Measurements from ENCODE around the gene WIF1. TPM values are rescaled to one million over a fixed set of nuclear protein-coding genes. Genes with fewer than 3 reads are reported as not detected.

Gene WIF1
- total RNA-seq, 1 donor: not detected

DNA sequence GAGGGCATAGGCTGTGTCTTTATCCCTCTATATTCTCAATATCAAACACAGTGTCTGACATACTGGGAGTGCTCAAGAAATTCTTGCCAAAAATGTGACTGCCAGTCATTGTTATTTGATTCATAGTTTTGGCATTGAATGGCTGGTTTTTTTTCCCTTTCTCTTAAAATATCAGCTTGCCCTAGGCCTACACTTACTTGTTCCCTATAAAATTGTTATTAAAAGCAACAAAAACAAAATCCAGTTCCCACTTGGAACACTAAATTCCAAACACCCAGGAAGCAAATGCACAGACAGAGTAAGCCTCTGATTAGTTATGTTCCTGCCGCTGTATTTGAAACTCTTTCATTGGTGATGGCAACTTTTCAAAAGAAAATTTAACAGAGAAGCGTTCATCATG, 110.7 kb downstream of the WIF1 start:
- DNase-seq (ENCODE audit: insufficient read length, low spot score, missing footprints): no peak
- Histone ChIP-seq H3K27ac (ENCODE audit: low read depth, low read length) (no peak overlapping the region), H3K4me2 (ENCODE audit: insufficient read depth, low read length) (no peak overlapping the region), H2AFZ (ENCODE audit: low read length) (no peak overlapping the region), H3K36me3 (ENCODE audit: insufficient read depth, low read length) (no peaks in the 10 kb centered on the region), H3K9me3 (ENCODE audit: low read depth, low read length) (no peaks in the 10 kb centered on the region), H3K4me3 (ENCODE audit: insufficient read depth, low read length) (no peak overlapping the region), H4K20me1 (ENCODE audit: insufficient read depth, low read length) (no peaks in the 10 kb centered on the region), H3K27me3 (ENCODE audit: insufficient read depth, low read length) (peaks cover 13% of the 10 kb centered on the region), H3K79me2 (ENCODE audit: insufficient read depth, low read length) (no peaks in the 10 kb centered on the region), H3K4me1 (ENCODE audit: insufficient read depth, low read length) (no peaks in the 10 kb centered on the region)
- TF ChIP-seq, protein P1, sequence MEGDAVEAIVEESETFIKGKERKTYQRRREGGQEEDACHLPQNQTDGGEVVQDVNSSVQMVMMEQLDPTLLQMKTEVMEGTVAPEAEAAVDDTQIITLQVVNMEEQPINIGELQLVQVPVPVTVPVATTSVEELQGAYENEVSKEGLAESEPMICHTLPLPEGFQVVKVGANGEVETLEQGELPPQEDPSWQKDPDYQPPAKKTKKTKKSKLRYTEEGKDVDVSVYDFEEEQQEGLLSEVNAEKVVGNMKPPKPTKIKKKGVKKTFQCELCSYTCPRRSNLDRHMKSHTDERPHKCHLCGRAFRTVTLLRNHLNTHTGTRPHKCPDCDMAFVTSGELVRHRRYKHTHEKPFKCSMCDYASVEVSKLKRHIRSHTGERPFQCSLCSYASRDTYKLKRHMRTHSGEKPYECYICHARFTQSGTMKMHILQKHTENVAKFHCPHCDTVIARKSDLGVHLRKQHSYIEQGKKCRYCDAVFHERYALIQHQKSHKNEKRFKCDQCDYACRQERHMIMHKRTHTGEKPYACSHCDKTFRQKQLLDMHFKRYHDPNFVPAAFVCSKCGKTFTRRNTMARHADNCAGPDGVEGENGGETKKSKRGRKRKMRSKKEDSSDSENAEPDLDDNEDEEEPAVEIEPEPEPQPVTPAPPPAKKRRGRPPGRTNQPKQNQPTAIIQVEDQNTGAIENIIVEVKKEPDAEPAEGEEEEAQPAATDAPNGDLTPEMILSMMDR (IDR thresholded peaks at IDR 0.05; ENCODE audit: extremely low read depth, low read depth, low read length): no peak

DNA sequence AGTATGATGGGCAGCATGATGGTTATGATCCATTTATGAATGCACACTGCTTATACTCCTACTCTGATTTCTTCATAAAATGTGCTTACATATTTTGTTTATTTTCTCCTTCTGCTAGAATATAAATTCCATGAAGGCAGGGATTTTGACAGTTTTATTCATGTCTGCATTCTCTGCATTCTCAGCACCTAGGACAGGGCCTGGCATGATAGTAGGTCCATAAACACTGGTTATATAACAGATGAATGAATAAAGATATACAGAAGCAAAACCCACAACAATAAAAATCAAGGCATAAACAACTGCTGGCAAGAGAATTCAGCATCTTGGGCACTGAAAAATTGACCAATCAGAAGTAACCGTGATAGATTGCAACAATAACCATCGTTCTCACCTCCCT, 115.4 kb downstream of the WIF1 start:
- no peaks in the 10 kb centered on the region for H3K9me3 ChIP-seq (ENCODE audit: low read depth, low read length)
- DNase-seq (ENCODE audit: insufficient read length, low spot score, missing footprints): no peak
- no peak overlapping the region for H3K27ac ChIP-seq (ENCODE audit: low read depth, low read length)
- H3K27me3 ChIP-seq (ENCODE audit: insufficient read depth, low read length): peaks cover 13% of the 10 kb centered on the region
- no peaks in the 10 kb centered on the region for H3K79me2 ChIP-seq (ENCODE audit: insufficient read depth, low read length)
- no peaks in the 10 kb centered on the region for H3K4me1 ChIP-seq (ENCODE audit: insufficient read depth, low read length)
- H3K4me2 ChIP-seq (ENCODE audit: insufficient read depth, low read length): no peak overlapping the region
- H2AFZ ChIP-seq (ENCODE audit: low read length): no peak overlapping the region
- no peaks in the 10 kb centered on the region for H4K20me1 ChIP-seq (ENCODE audit: insufficient read depth, low read length)
- TF ChIP-seq, protein P1 (IDR thresholded peaks at IDR 0.05; ENCODE audit: extremely low read depth, low read depth, low read length): no peak
- no peak overlapping the region for H3K4me3 ChIP-seq (ENCODE audit: insufficient read depth, low read length)
- H3K36me3 ChIP-seq (ENCODE audit: insufficient read depth, low read length): no peaks in the 10 kb centered on the region

DNA sequence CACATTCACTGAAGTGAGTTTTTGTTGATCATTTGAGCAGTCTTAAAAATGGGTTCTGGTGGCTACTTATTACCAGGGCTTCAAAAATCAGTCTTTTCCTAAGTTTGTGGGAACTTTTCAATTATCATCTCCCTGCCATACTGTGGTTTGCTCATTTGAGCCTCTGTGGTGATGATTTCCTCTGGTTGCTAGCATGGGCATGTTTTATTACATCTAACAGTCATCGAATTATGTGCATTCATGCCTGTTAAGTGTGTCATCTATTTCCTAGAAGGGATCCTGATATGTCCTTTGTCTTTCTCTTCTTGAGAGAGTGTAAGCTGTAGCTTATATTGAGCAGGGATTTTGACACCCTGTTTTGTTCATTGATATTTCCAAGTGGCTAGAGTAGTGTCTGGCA, 116.8 kb downstream of the WIF1 start:
- Histone ChIP-seq H3K27ac (ENCODE audit: low read depth, low read length) (no peak overlapping the region), H3K4me2 (ENCODE audit: insufficient read depth, low read length) (no peak overlapping the region), H3K9me3 (ENCODE audit: low read depth, low read length) (no peaks in the 10 kb centered on the region), H3K36me3 (ENCODE audit: insufficient read depth, low read length) (no peaks in the 10 kb centered on the region), H3K4me1 (ENCODE audit: insufficient read depth, low read length) (no peaks in the 10 kb centered on the region), H3K79me2 (ENCODE audit: insufficient read depth, low read length) (no peaks in the 10 kb centered on the region), H3K27me3 (ENCODE audit: insufficient read depth, low read length) (peaks cover 13% of the 10 kb centered on the region), H3K4me3 (ENCODE audit: insufficient read depth, low read length) (no peak overlapping the region), H2AFZ (ENCODE audit: low read length) (no peak overlapping the region), H4K20me1 (ENCODE audit: insufficient read depth, low read length) (no peaks in the 10 kb centered on the region)
- TF ChIP-seq, protein P1 (IDR thresholded peaks at IDR 0.05; ENCODE audit: extremely low read depth, low read depth, low read length): no peak
- no peak for DNase-seq (ENCODE audit: insufficient read length, low spot score, missing footprints)

Small RNA genes lying within 50 kb of the gene (small RNA-seq; reads per million reads assigned to genes)
- gene RNU6-166P: not detected

Other genes starting within 250 kb of the WIF1 start
- 21.5 and 27.5 TPM in 2 replicates for gene LEMD3, start 48.3 kb upstream of the WIF1 start, total RNA-seq
- 72.4 and 81.0 TPM in 2 replicates for gene MSRB3, start 157.4 kb upstream of the WIF1 start, total RNA-seq